IPS-NIHi11 (cell line): ENCODE measurements around the gene CEP63.

Source experiments
- DNase-seq: peaks from one replicate; pipeline ENCODE4 v3.0.0; 2012; ENCODE audit warnings: mixed read lengths, low spot score

CEP63 gene

GRCh38 chr3:134608771-134609435 lies 123.0 kb downstream of the CEP63 start:
- no peak for DNase-seq

- DNase-seq, result no peak
These were observed 124.1 kb downstream of the CEP63 start for GRCh38 chr3:134609821-134610431.

GRCh38 chr3:134610432-134611385 lies 124.9 kb downstream of the CEP63 start:
- DNase-seq, result no peak

- DNase-seq, result no peak
These were observed 125.7 kb downstream of the CEP63 start for GRCh38 chr3:134611516-134611915.

GRCh38 chr3:134613006-134613520 lies 127.2 kb downstream of the CEP63 start:
- no peak for DNase-seq

GRCh38 chr3:134614955-134615354 lies 129.1 kb downstream of the CEP63 start:
- DNase-seq, result no peak

GRCh38 chr3:134615743-134616142 lies 129.9 kb downstream of the CEP63 start:
- DNase-seq, result no peak

- DNase-seq, result no peak
These were observed 132.0 kb downstream of the CEP63 start for GRCh38 chr3:134617608-134618477.

- DNase-seq, result no peak
These were observed 132.8 kb downstream of the CEP63 start for GRCh38 chr3:134618478-134619300.

GRCh38 chr3:134619301-134619615 lies 133.4 kb downstream of the CEP63 start:
- no peak for DNase-seq

- DNase-seq, result no peak
These were observed 134.1 kb downstream of the CEP63 start for GRCh38 chr3:134619884-134620445.

GRCh38 chr3:134620476-134621115 lies 134.7 kb downstream of the CEP63 start:
- DNase-seq, result no peak

- DNase-seq, result no peak
These were observed 136.0 kb downstream of the CEP63 start for GRCh38 chr3:134621854-134622253.

- no peak for DNase-seq
These were observed 137.0 kb downstream of the CEP63 start for GRCh38 chr3:134622806-134623365.

- DNase-seq, result no peak
These were observed 137.9 kb downstream of the CEP63 start for GRCh38 chr3:134623615-134624245.
